Activated CD4-positive, alpha-beta memory T cell treated with anti-CD3 and anti-CD28 coated beads for 36 hours (primary cell): ENCODE data around the gene JAKMIP1. TPM values are rescaled to one million over a fixed set of nuclear protein-coding genes. Genes with fewer than 3 reads are reported as not detected.
A peak's percentile ranks its signal among the peaks of the same experiment; 100 is the strongest.

Source experiments
- CTCF ChIA-PET: fragments of 350-600 bp; sonication (Branson Sonifier 250); formaldehyde crosslinking; loops from one replicate; lab custom pipeline; 2021; ENCODE audit warnings: antibody characterized with exemption, inconsistent platforms; lab: Charles Lee
- POLR2A ChIA-PET: fragments of 350-600 bp; sonication (Branson Sonifier 250); formaldehyde crosslinking; loops from one replicate; lab custom pipeline; 2021; ENCODE audit warnings: antibody characterized with exemption; lab: Charles Lee
- DNase-seq: peaks from one replicate; pipeline ENCODE4 v3.0.0-alpha.2; 2020
- H3K27ac Mint-ChIP-seq: one replicate; pipeline ENCODE4 v1.8.0; 2021; ENCODE audit warnings: mixed read lengths
- H3K27me3 Mint-ChIP-seq: one replicate; pipeline ENCODE4 v1.8.0; 2021; ENCODE audit warnings: mixed read lengths
- H3K36me3 Mint-ChIP-seq: one replicate; pipeline ENCODE4 v1.8.0; 2021; ENCODE audit warnings: mixed read lengths
- H3K4me1 Mint-ChIP-seq: one replicate; pipeline ENCODE4 v1.8.0; 2021; ENCODE audit warnings: low read depth, mixed read lengths
- H3K4me3 Mint-ChIP-seq: one replicate; pipeline ENCODE4 v1.8.0; 2021; ENCODE audit warnings: mild to moderate bottlenecking, mixed read lengths
- H3K9me3 Mint-ChIP-seq: one replicate; pipeline ENCODE4 v1.8.0; 2021; ENCODE audit warnings: mixed read lengths
- intact Hi-C: fragments of 100-400 bp; cut with micrococcal nuclease; formaldehyde crosslinking; loops from one replicate; pipeline ENCODE4 v1.15.1; 2023
- total RNA-seq, 2 experiments: library from RNA; stranded (reverse); gene quantifications; one replicate each; pipeline ENCODE4 v1.2.3, GENCODE V29; 2021

JAKMIP1 gene
- total RNA-seq, 2 experiments from 2014 or later, result 17.7 to 18.1 TPM

GRCh38 chr4:6092131-6092530, 108.2 kb downstream of the JAKMIP1 start:
- POLR2A ChIA-PET, result no interaction called here
- Mint-ChIP-seq H3K36me3 (peaks cover 3% of the 10 kb centered on the region), H3K27ac (no peak overlapping the region), H3K9me3 (peaks cover 3% of the 10 kb centered on the region), H3K27me3 (no peaks in the 10 kb centered on the region), H3K4me1 (peaks cover 11% of the 10 kb centered on the region), H3K4me3 (no peak overlapping the region)
- CTCF ChIA-PET, result interaction anchor here (1.4 kb wide), 1 partner anchor 235 kb away, joined by 3 read pairs; no protein-coding TSS in a partner anchor
- intact Hi-C loops, result no loop called here
- DNase-seq, result peak; percentile 13

- H3K36me3 Mint-ChIP-seq, result peaks cover 3% of the 10 kb centered on the region
- H3K27ac Mint-ChIP-seq, result no peak overlapping the region
- no peaks in the 10 kb centered on the region for H3K27me3 Mint-ChIP-seq
- H3K4me3 Mint-ChIP-seq, result no peak overlapping the region
- DNase-seq, result no peak
- peaks cover 11% of the 10 kb centered on the region for H3K4me1 Mint-ChIP-seq
- intact Hi-C loops, result no loop called here
- POLR2A ChIA-PET, result no interaction called here
- CTCF ChIA-PET, result no interaction called here
- H3K9me3 Mint-ChIP-seq, result peaks cover 3% of the 10 kb centered on the region
Observed at GRCh38 chr4:6090931-6091330, 109.4 kb downstream of the JAKMIP1 start.

GRCh38 chr4:6088950-6089349, 111.4 kb downstream of the JAKMIP1 start:
- intact Hi-C loops, result no loop called here
- H3K4me3 Mint-ChIP-seq, result no peak overlapping the region
- peaks cover 3% of the 10 kb centered on the region for H3K9me3 Mint-ChIP-seq
- no peak for DNase-seq
- peaks cover 3% of the 10 kb centered on the region for H3K36me3 Mint-ChIP-seq
- H3K4me1 Mint-ChIP-seq, result peaks cover 5% of the 10 kb centered on the region
- ChIA-PET CTCF (interaction anchor here (1.5 kb wide), 2 partner anchors 91 kb away, joined by 3 to 9 read pairs; no protein-coding TSS in a partner anchor), POLR2A (no interaction called here)
- no peaks in the 10 kb centered on the region for H3K27me3 Mint-ChIP-seq
- H3K27ac Mint-ChIP-seq, result no peak overlapping the region

GRCh38 chr4:6087669-6088341, 112.5 kb downstream of the JAKMIP1 start:
- intact Hi-C loops, result no loop called here
- no peak for DNase-seq
- H3K27ac Mint-ChIP-seq, result no peak overlapping the region
- H3K4me1 Mint-ChIP-seq, result peaks cover 5% of the 10 kb centered on the region
- peaks cover under 1% of the 10 kb centered on the region for H3K9me3 Mint-ChIP-seq
- POLR2A ChIA-PET, result no interaction called here
- H3K27me3 Mint-ChIP-seq, result no peaks in the 10 kb centered on the region
- no peak overlapping the region for H3K4me3 Mint-ChIP-seq
- no peaks in the 10 kb centered on the region for H3K36me3 Mint-ChIP-seq
- CTCF ChIA-PET, result interaction anchor here (1.5 kb wide), 1 partner anchor 90 kb away, joined by 9 read pairs; no protein-coding TSS in a partner anchor

GRCh38 chr4:6086846-6087245, 113.5 kb downstream of the JAKMIP1 start:
- Mint-ChIP-seq H3K4me1 (no peaks in the 10 kb centered on the region), H3K27me3 (no peaks in the 10 kb centered on the region), H3K4me3 (no peak overlapping the region), H3K36me3 (peaks cover 4% of the 10 kb centered on the region), H3K27ac (no peak overlapping the region), H3K9me3 (no peaks in the 10 kb centered on the region)
- ChIA-PET POLR2A (no interaction called here), CTCF (no interaction called here)
- intact Hi-C loops, result no loop called here
- DNase-seq, result no peak

- Mint-ChIP-seq H3K9me3 (no peaks in the 10 kb centered on the region), H3K4me1 (no peaks in the 10 kb centered on the region), H3K27ac (no peak overlapping the region), H3K27me3 (no peaks in the 10 kb centered on the region), H3K4me3 (no peak overlapping the region), H3K36me3 (peaks cover 11% of the 10 kb centered on the region)
- intact Hi-C loops, result no loop called here
- POLR2A ChIA-PET, result no interaction called here
- no peak for DNase-seq
- CTCF ChIA-PET, result no interaction called here
Observed at GRCh38 chr4:6085691-6086628, 114.4 kb downstream of the JAKMIP1 start.

GRCh38 chr4:6085028-6085690, 115.2 kb downstream of the JAKMIP1 start:
- no peak overlapping the region for H3K4me3 Mint-ChIP-seq
- no peak for DNase-seq
- no peak overlapping the region for H3K27ac Mint-ChIP-seq
- intact Hi-C loops, result no loop called here
- ChIA-PET CTCF (no interaction called here), POLR2A (no interaction called here)
- H3K36me3 Mint-ChIP-seq, result peaks cover 19% of the 10 kb centered on the region
- H3K9me3 Mint-ChIP-seq, result no peaks in the 10 kb centered on the region
- H3K27me3 Mint-ChIP-seq, result no peaks in the 10 kb centered on the region
- no peaks in the 10 kb centered on the region for H3K4me1 Mint-ChIP-seq

- no peaks in the 10 kb centered on the region for H3K4me1 Mint-ChIP-seq
- CTCF ChIA-PET, result interaction anchor here (0.5 to 0.7 kb wide), 2 partner anchors 25 to 55 kb away, joined by 3 read pairs; no protein-coding TSS in a partner anchor
- no peak overlapping the region for H3K27ac Mint-ChIP-seq
- no peak overlapping the region for H3K4me3 Mint-ChIP-seq
- intact Hi-C loops, result no loop called here
- no peaks in the 10 kb centered on the region for H3K27me3 Mint-ChIP-seq
- H3K9me3 Mint-ChIP-seq, result no peaks in the 10 kb centered on the region
- H3K36me3 Mint-ChIP-seq, result peaks cover 24% of the 10 kb centered on the region
- DNase-seq, result no peak
- POLR2A ChIA-PET, result no interaction called here
Observed at GRCh38 chr4:6079965-6080364, 120.4 kb downstream of the JAKMIP1 start.

GRCh38 chr4:6078560-6078959, 121.8 kb downstream of the JAKMIP1 start:
- no peak for DNase-seq
- ChIA-PET POLR2A (no interaction called here), CTCF (no interaction called here)
- Mint-ChIP-seq H3K9me3 (no peaks in the 10 kb centered on the region), H3K36me3 (peaks cover 25% of the 10 kb centered on the region), H3K27me3 (no peaks in the 10 kb centered on the region), H3K27ac (no peak overlapping the region), H3K4me3 (no peak overlapping the region), H3K4me1 (no peaks in the 10 kb centered on the region)
- intact Hi-C loops, result no loop called here

GRCh38 chr4:6076391-6076790, 124.0 kb downstream of the JAKMIP1 start:
- Mint-ChIP-seq H3K27ac (no peak overlapping the region), H3K4me1 (no peaks in the 10 kb centered on the region), H3K27me3 (no peaks in the 10 kb centered on the region), H3K9me3 (no peaks in the 10 kb centered on the region), H3K4me3 (no peak overlapping the region), H3K36me3 (peaks cover 18% of the 10 kb centered on the region)
- POLR2A ChIA-PET, result no interaction called here
- CTCF ChIA-PET, result no interaction called here
- intact Hi-C loops, result no loop called here
- peak; percentile 21 for DNase-seq

- POLR2A ChIA-PET, result no interaction called here
- intact Hi-C loops, result no loop called here
Observed at GRCh38 chr4:6074758-6075157, 125.6 kb downstream of the JAKMIP1 start.

More at GRCh38 chr4:6074758-6075157, 125.6 kb downstream of the JAKMIP1 start:
- no peak for DNase-seq
- no peaks in the 10 kb centered on the region for H3K9me3 Mint-ChIP-seq
- H3K27ac Mint-ChIP-seq, result no peak overlapping the region
- H3K4me1 Mint-ChIP-seq, result no peaks in the 10 kb centered on the region
- peaks cover 5% of the 10 kb centered on the region for H3K36me3 Mint-ChIP-seq
- CTCF ChIA-PET, result no interaction called here
- H3K27me3 Mint-ChIP-seq, result no peaks in the 10 kb centered on the region
- H3K4me3 Mint-ChIP-seq, result no peak overlapping the region
